HK-2 (cell line): Measurements from ENCODE around the gene RMND5A.

Source experiments
- DNase-seq: peaks from one replicate; pipeline ENCODE4 v3.0.0-alpha.2; 2018; ENCODE audit not compliant: unreplicated experiment

The RMND5A gene

DNA sequence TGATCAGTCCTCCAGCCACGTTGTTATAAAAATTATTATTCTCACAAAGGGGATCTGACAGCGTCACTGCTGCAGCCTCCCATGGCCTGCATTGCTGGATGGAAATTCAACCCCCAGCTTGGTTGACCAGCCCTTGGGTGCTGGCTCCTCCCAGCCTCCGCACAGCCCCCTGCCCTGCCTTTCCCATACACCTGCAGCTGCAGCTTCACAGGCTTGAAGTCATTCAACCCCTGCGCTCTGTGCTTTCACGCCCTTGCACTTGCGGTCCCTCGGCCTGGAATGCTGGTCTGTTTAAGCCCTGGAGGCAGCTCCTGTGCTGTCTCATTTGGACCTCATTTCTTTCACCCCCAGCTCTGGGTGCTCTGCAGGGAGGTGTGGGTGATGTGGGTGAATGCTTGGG, 71.5 kb downstream of the RMND5A start:
- DNase-seq = no peak

DNA sequence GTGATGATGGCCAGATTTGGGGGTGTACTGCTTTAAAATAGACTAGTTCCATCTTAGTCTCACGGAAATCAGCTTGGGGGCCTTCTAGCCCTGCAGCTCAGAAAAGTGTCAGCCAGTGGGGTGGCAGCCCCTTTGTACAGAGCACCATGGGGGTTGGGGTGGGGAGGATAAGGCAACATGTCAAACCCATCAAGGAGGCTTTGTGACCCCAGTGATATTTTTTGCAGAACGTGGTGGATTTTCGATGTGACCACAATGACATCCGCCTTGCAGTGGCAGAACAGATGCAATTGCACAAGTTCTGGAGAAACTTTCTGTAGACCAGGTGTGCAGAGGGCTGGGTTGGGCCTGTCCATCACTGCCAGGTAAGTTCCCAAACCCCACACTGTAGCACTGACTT, 73.7 kb downstream of the RMND5A start:
- DNase-seq = no peak

- no peak for DNase-seq
Measured at GRCh38 chr2:86794861-86795260, 74.8 kb downstream of the RMND5A start.

DNA sequence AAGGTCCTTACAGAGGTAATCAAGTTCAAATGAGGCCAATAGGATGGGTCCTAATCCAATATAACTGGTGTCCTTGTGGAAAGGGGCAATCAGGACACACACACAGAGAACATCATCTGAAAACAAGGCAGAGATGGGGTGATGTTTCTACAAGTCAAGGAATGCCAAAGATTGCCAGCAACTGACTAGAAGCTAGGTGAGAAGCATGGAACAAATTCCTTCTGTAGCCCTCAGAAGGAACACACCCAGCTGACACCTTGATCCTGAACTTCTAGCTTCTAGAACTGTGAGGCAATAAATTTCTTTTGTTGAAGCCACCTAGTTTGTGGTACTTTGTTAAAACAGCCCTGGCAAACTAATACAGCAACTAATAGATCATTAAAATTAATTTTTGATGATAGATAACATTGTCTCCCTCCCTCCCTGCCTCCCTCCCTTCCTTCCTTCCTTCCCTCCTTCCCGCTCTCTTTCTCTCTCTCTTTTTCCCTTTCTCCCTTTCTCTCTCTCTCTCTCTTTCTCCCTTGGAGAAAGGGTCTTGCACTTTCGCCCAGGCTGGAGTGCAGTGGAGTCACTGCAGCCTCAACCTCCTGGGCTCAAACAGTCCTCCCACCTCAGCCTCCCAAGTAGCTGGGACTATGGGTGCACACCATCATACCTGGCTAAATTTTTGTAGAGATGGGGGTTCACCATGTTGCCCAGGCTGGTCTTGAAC, 80.9 kb downstream of the RMND5A start:
- DNase-seq = no peak

DNA sequence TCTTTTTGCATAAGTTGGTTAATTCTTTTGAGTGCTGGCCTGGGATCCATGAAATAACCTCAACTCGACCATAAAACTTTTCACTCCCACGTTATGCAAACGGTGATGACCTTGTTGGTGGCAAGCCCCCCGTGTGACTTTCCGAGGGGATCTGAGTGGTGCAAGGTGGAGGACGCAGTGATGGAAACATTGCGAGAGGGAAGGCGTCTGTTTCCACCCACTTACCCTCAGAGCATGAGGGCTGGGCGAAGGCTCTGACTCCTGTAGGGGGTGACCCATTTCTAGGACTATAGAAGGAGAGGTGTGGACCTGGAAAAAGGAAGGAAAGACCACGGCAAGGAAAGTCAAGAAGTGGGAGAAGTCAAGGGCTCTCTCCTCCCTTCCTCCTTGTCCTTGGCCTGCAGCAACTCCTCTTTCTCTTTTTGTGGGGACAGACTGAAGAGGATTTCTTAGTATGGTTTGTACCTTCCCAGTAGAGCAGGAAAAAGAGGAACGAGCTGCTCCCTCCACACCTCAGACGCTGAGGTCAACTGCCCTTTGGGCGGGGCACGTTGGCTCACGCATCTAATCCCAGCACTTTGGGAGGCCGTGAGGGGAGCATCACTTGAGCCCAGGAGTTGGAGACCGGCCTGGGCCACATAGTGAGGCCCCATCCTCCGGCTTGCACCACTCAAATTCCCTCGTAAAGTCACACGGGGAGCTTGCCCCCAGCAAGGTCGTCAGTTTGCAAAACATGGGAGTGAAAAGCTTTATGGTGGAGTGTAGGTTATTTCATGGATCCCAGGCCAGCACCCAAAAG, 86.2 kb downstream of the RMND5A start:
- DNase-seq = no peak

GRCh38 chr2:86807133-86807467, 87.0 kb downstream of the RMND5A start:
- DNase-seq = no peak

DNA sequence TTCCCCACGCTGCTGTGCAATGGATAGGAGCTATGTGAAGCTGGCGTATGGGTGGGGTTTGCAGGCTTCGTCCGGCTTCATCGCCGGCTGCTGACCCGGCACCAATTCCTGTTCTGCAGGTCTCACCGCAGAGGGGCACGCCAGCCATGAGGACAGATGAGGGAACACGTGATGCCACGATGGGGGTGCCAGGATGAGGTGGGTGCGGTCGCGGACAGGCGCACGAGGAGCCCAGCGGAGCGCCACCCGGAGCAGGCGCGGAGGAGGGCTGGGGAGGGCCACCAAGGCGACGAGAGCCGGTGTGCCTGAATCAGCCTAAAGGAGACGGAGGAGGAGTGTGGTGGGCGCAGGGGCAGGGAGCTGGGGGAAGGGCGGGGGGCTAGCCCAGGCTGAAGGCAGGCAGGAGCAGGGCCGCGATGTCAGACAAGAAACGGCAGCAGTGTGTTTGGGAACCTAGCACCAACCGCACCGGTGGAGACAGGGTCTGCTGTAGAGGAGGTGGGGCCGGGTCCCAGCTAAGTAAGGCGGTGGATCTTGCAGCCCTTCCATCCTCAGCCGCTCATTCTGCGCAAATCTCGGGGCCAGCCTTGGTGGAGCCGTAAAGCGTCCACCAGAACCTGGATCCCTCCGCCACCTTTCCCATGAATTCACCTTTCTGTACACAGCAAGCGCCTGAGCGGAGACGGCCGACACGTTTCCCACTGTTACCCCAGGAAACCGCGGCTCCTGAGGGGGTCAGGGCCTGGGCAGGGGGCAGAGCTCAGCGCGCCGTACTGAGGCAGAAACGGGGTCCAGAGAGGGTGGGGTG, 87.6 kb downstream of the RMND5A start:
- DNase-seq = peak; percentile 39

- peak; percentile 93 for DNase-seq
Measured at GRCh38 chr2:86808315-86809161, 88.4 kb downstream of the RMND5A start.

DNA sequence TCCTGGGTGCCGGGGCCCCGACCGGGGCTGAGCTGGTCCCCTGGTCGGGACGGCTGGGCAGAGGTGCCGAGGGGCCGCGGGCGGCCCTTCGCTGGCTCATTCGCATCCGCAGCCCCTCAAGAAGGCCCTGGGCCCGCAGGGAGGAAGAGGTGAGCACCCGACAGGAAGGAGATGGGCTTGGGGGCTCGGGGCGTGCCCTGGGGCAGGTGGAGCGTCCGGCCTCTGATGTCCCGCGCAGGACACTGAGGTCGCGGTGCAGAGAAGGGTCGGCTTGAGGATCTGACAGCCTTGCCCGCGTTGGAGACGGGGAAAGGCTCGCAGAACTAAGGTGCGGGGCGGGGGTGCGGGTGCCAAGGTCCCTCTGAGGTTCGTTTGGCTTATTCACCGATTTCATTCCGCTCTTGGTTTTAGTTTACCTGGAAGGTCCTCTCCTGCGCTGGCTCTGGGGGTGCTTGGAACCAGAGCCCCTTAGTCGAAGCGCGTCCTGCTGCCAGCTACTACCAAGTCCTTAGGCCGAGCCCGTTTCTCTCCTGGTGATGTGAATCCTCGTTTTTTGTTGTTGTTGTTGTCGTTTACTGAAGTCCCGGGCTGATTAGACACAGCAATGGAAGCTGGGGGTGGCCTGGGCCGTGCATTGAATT, 89.5 kb downstream of the RMND5A start:
- no peak for DNase-seq

DNA sequence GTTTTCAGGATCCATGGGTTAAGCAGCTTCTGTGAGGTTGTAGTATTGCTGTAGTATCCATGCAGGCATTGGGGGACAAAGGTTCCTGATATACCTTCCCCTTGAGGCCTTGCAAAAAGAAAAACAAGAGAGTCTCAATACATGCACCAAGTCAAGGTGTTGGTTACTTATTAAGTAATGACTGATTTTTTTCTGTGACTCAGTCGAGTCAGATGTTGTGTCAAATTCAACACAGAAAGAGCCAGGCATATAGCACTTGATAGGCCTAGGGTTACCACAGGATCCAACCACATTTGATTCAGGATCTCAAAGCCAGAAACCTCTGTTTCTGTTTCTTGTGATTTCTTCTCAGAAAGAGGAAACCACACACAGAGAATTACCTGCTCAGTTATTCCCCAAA, 95.5 kb downstream of the RMND5A start:
- DNase-seq = peak; percentile 3

DNA sequence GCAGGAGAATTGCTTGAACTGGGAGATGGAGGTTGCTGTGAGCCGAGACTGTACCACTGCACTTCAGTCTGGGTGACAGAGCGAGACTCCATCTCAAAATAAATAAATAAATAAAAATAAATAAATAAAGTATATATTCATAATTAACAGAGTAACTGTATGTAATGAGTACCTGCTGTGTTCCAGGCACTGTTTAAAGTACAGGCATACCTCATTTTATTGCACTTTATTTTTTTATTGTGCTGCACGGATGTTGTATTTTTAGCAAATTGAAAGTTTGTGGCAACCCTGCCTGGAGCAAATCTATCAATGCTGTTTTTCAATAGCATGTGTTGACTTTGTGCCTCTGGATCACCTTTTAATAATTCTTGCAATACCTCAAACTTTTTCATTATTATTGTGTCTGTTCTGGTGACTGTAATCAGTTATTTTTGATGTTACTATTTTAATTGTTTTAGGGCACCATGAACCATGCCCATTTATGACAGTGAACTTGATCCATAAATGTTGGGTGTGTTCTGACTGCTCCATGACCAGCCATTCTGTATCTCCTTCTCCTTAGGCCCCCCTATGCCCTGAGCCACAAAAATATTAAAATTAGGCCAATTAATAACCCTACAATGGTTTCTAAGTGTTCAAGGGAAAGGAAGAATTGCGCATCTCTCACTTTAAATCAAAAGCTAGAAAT, 98.2 kb downstream of the RMND5A start:
- DNase-seq = no peak

- no peak for DNase-seq
Measured at GRCh38 chr2:86818957-86819356, 98.9 kb downstream of the RMND5A start.

DNA sequence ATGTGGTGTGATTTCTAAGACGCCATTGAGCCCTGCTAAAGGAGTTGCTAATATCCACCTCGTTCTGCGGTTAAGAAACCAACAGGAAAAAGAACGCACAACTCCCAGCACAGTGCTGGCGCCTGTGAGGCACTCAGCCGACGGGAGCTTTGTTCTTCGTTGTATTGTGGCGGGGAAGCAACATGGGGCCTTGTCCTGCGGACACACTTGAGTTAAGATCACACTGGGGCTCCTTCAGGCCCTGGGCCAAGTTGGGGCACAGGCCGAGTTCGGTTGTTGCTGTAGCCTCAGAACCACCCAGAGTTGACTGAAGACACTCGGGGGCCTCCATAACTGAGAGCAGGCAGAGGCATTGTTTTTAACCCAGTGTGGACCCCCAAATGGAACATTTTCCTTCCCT, 101.2 kb downstream of the RMND5A start:
- DNase-seq = no peak

- no peak for DNase-seq
Measured at GRCh38 chr2:86821842-86822241, 101.8 kb downstream of the RMND5A start.

DNA sequence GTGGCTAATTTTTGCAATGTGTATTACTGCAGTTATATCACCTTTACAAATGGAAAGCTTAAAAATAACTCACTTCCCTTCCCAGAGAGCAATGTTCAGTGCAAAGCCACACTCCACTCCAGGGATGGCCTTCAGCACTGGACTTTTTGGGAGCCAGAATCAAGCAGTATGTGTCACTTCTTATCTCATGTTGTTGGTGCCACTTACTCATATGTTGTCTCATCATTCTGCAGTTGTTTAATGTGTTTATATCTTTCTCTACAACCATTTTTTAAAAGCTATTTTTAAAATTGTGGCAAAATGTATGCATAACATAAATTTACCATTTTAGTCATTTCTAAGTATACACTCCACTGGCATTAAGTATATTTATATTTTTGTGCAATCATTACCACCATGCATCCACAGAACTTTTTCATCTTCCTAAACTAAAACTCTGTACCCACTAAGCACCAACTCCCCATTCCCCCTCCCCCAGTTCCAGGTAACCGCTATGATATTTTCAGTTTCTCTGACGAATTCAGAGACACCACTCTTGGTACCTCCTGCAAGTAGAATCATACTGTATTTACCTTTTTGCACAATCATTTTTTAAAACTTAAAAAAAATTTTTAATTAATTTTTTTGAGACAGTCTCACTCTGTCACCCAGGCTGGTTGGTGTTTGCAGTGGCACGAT, 102.7 kb downstream of the RMND5A start:
- no peak for DNase-seq

- DNase-seq = no peak
Measured at GRCh38 chr2:86825036-86825692, 105.1 kb downstream of the RMND5A start.

- DNase-seq = no peak
Measured at GRCh38 chr2:86825693-86826381, 105.7 kb downstream of the RMND5A start.

- no peak for DNase-seq
Measured at GRCh38 chr2:86826951-86827350, 106.9 kb downstream of the RMND5A start.
